HG02763 (cell line): ENCODE data around the gene ROBO1.
"Not testable (repeated sequence)": the region's sequence is repeated elsewhere in the genome, so short reads cannot be mapped to it uniquely, and the experiment has no call there.

Experiments
- ATAC-seq: cut with Tn5 transposase; IDR thresholded peaks from one replicate; pipeline ENCODE4 v1.9.1; 2021; ENCODE audit warnings: mild to moderate bottlenecking, moderate library complexity; ENCODE audit not compliant: unreplicated experiment

Gene ROBO1

GRCh38 chr3:79178471-79179180 is 589.2 kb downstream of the ROBO1 start:
- ATAC-seq: no peak

GRCh38 chr3:79175870-79176269 is 591.9 kb downstream of the ROBO1 start:
- ATAC-seq: no peak

GRCh38 chr3:79173259-79173658 is 594.5 kb downstream of the ROBO1 start:
- not testable (repeated sequence) for ATAC-seq

- no peak for ATAC-seq
Observed at GRCh38 chr3:79172241-79172640, 595.6 kb downstream of the ROBO1 start.

- ATAC-seq: no peak
Observed at GRCh38 chr3:79170021-79170420, 597.8 kb downstream of the ROBO1 start.

- ATAC-seq: no peak
Observed at GRCh38 chr3:79167651-79168416, 600.0 kb downstream of the ROBO1 start.

- ATAC-seq: no peak
Observed at GRCh38 chr3:79162653-79163052, 605.1 kb downstream of the ROBO1 start.

- no peak for ATAC-seq
Observed at GRCh38 chr3:79161941-79162340, 605.9 kb downstream of the ROBO1 start.

- ATAC-seq: no peak
Observed at GRCh38 chr3:79160421-79160820, 607.4 kb downstream of the ROBO1 start.

- no peak for ATAC-seq
Observed at GRCh38 chr3:79159736-79160135, 608.1 kb downstream of the ROBO1 start.

- no peak for ATAC-seq
Observed at GRCh38 chr3:79157191-79157590, 610.6 kb downstream of the ROBO1 start.

GRCh38 chr3:79154865-79155264 is 612.9 kb downstream of the ROBO1 start:
- no peak for ATAC-seq

- no peak for ATAC-seq
Observed at GRCh38 chr3:79148786-79149185, 619.0 kb downstream of the ROBO1 start.

GRCh38 chr3:79146024-79146423 is 621.8 kb downstream of the ROBO1 start:
- no peak for ATAC-seq

GRCh38 chr3:79140708-79141107 is 627.1 kb downstream of the ROBO1 start:
- ATAC-seq: no peak

- ATAC-seq: no peak
Observed at GRCh38 chr3:79139395-79140068, 628.3 kb downstream of the ROBO1 start.

GRCh38 chr3:79125313-79125984 is 642.3 kb downstream of the ROBO1 start:
- ATAC-seq: no peak

GRCh38 chr3:79115458-79115857 is 652.3 kb downstream of the ROBO1 start:
- ATAC-seq: no peak

GRCh38 chr3:79113876-79114275 is 653.9 kb downstream of the ROBO1 start:
- ATAC-seq: no peak

GRCh38 chr3:79111375-79112052 is 656.3 kb downstream of the ROBO1 start:
- ATAC-seq: no peak

- no peak for ATAC-seq
Observed at GRCh38 chr3:79109754-79110153, 658.0 kb downstream of the ROBO1 start.
